Keratinocyte (primary cell): ENCODE results near the gene C2orf76.

Experiments used
- CTCF ChIP-seq, 3 experiments: IDR thresholded peaks in 1 of 3; conservative IDR thresholded peaks in 1 of 3; optimal IDR thresholded peaks in 1 of 3; 2 replicates in 2 of 3; 3 replicates in 1 of 3; pipeline versions ENCODE3 to v1.5.1; 2011; ENCODE audit warnings: low read length in 3 of 3, mild to moderate bottlenecking in 3 of 3, moderate library complexity in 2 of 3, control low read depth in 1 of 3, inconsistent platforms in 1 of 3; ENCODE audit not compliant: insufficient read depth in 2 of 3; ENCODE audit errors: extremely low read depth in 1 of 3
- EZH2 ChIP-seq: IDR thresholded peaks from one replicate; pipeline ENCODE4 v1.6.1; 2012; ENCODE audit warnings: inconsistent platforms, mild to moderate bottlenecking, low read length, moderate library complexity

- TF ChIP-seq CTCF (optimal IDR thresholded peaks at IDR 0.05 in 1 of 3, IDR thresholded peaks at IDR 0.05 in 1 of 3, conservative IDR thresholded peaks at IDR 0.05 in 1 of 3; ENCODE audit: extremely low read depth in 1 of 3, insufficient read depth in 2 of 3, low read length in 3 of 3), result no peak
- TF ChIP-seq EZH2, result no peak
Measured at GRCh38 chr2:119326938-119327337, 39.7 kb downstream of the C2orf76 start.
